OCI-LY7 (cell line): ENCODE results near the gene ZNF587B. TPM values are rescaled to one million over a fixed set of nuclear protein-coding genes. Genes with fewer than 3 reads are reported as not detected.
"Not testable (repeated sequence)": the region's sequence is repeated elsewhere in the genome, so short reads cannot be mapped to it uniquely, and the experiment has no call there.

Experiments used
- BruUV-seq: library from RNA; stranded (reverse); fragments of 400-500 nt; replicated peaks from 2 replicates; lab custom pipeline; 2021; lab: Mats Ljungman, UMichigan
- CTCF ChIA-PET: fragments of 300-600 bp; sonication (Branson Sonifier 250); formaldehyde crosslinking; loops from one replicate; lab custom pipeline; 2022; ENCODE audit warnings: antibody characterized with exemption; ENCODE audit not compliant: unreplicated experiment; lab: Charles Lee
- POLR2A ChIA-PET: fragments of 300-600 bp; sonication (Branson Sonifier 250); formaldehyde crosslinking; loops from one replicate; lab custom pipeline; 2022; ENCODE audit warnings: antibody characterized with exemption; lab: Charles Lee
- DNase-seq: peaks from one replicate; pipeline ENCODE4 v3.0.0-alpha.2; 2015; ENCODE audit warnings: low spot score
- H2AFZ ChIP-seq: fragments of 200-600 bp; sonication (generic), shearing (Covaris generic); 2 replicates; pipeline ENCODE4 v1.6.1; 2014; ENCODE audit warnings: mild to moderate bottlenecking, antibody characterized with exemption, low read length, moderate library complexity
- H3K27ac ChIP-seq: fragments of 200-600 bp; sonication (generic); 2 replicates; pipeline ENCODE4 v1.5.1; 2014; ENCODE audit warnings: mixed run types, low read depth, mild to moderate bottlenecking, moderate library complexity, low read length, inconsistent platforms; ENCODE audit not compliant: poor library complexity, severe bottlenecking
- H3K36me3 ChIP-seq: fragments of 200-600 bp; sonication (generic); 2 replicates; pipeline ENCODE4 v1.6.1; 2014; ENCODE audit warnings: mild to moderate bottlenecking, antibody characterized with exemption, low read length, moderate library complexity, mixed read lengths; ENCODE audit not compliant: insufficient read depth
- H3K4me1 ChIP-seq: fragments of 200-600 bp; sonication (generic); 2 replicates; pipeline ENCODE4 v1.5.1; 2014; ENCODE audit warnings: mild to moderate bottlenecking, low read length; ENCODE audit not compliant: insufficient read depth, poor library complexity, severe bottlenecking
- H3K4me2 ChIP-seq: fragments of 200-600 bp; sonication (generic); 2 replicates; pipeline ENCODE4 v1.6.1; 2014; ENCODE audit warnings: mild to moderate bottlenecking, low read length
- H3K4me3 ChIP-seq: fragments of 200-600 bp; sonication (generic); 2 replicates; pipeline ENCODE4 v1.5.1; 2014; ENCODE audit warnings: mild to moderate bottlenecking, low read depth, low read length; ENCODE audit not compliant: poor library complexity, severe bottlenecking
- H3K79me2 ChIP-seq: fragments of 200-600 bp; sonication (generic); 2 replicates; pipeline ENCODE4 v1.6.1; 2016; ENCODE audit warnings: low read depth, mild to moderate bottlenecking, low read length, moderate library complexity, mixed read lengths; ENCODE audit not compliant: insufficient read depth
- H3K9me2 ChIP-seq: fragments of 200-600 bp; sonication (generic); 2 replicates; pipeline ENCODE4 v1.6.1; 2016; ENCODE audit warnings: mild to moderate bottlenecking, low read length, mixed read lengths; ENCODE audit not compliant: insufficient read depth
- H3K9me3 ChIP-seq: fragments of 200-600 bp; sonication (generic); 2 replicates; pipeline ENCODE4 v1.6.1; 2014; ENCODE audit warnings: mild to moderate bottlenecking, mixed run types, low read length, mixed read lengths
- H4K20me1 ChIP-seq: fragments of 200-600 bp; sonication (generic); 2 replicates; pipeline ENCODE4 v1.6.1; 2014; ENCODE audit warnings: mild to moderate bottlenecking, antibody characterized with exemption, low read length, moderate library complexity, mixed read lengths; ENCODE audit not compliant: insufficient read depth
- EZH2phosphoT487 ChIP-seq: fragments of 200-600 bp; sonication (generic); IDR thresholded peaks from 2 replicates; pipeline ENCODE4 v1.6.1; 2018; ENCODE audit warnings: low read depth, borderline replicate concordance, mild to moderate bottlenecking, mixed run types, antibody characterized with exemption, low read length, moderate library complexity, mixed read lengths
- intact Hi-C: fragments of 100-400 bp; cut with micrococcal nuclease; formaldehyde crosslinking; loops from one replicate; pipeline ENCODE4 v1.10.0; 2022; ENCODE audit not compliant: unreplicated experiment
- total RNA-seq, 2 experiments: library from RNA; depleted of rRNA in 1 of 2; stranded (reverse); fragments of >200 nt in 1 of 2; shearing (Covaris generic) in 1 of 2; gene quantifications; 2 replicates each; pipeline ENCODE4 v1.2.3, GENCODE V29; 2014 to 2022
- TF ChIP-seq, protein P1 (sequence below): fragments of 200-600 bp; sonication (generic); conservative IDR thresholded peaks from 2 replicates; pipeline ENCODE4 v1.5.1; 2014; ENCODE audit warnings: mild to moderate bottlenecking, antibody characterized with exemption, low read length, moderate library complexity, mixed read lengths

Gene ZNF587B
- total RNA-seq, 2 experiments from 2014 or later, result 20.2 to 25.8 TPM

DNA sequence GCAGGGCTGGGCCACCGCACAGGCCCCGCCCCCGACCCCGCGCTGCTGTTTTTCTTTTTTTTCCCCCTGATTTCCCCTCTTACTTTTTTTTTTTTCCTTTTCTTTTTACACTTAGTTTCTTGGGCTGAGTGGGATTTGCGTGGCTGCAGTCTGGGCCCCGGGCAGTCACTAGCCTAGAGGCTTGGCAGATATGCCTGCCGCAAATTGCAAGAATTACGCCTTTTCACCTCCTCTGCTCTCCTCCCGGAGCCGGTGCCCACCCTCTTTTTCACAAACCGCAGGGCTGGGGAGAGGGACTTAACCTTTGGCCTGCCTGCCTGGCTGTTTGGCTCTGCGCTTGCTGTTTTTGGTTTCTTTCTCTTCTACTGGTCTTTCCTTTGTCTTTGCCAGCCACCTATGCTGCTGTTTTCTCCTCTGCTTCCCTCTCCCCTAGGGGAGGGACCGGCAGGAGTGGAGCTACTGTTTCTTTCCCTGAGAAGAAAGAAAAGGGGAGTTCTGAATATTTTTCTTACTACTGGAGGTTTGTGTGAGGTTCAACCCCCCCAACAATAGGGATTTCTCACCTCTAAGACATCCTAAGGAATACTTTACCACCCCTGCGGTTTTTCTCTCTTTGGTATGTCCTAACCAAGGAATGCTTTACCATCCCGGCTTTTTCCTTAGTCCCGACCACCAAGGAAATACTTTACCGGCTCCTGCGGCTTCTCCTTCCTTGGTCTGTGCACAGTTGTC is 26.3 kb upstream of the ZNF587B start:
- ChIA-PET CTCF (no interaction called here), POLR2A (no interaction called here)
- peaks cover 33% of the 10 kb centered on the region for H3K36me3 ChIP-seq
- no peaks in the 10 kb centered on the region for H3K79me2 ChIP-seq
- no peak for DNase-seq
- TF ChIP-seq EZH2phosphoT487, result no peak
- TF ChIP-seq, protein P1, sequence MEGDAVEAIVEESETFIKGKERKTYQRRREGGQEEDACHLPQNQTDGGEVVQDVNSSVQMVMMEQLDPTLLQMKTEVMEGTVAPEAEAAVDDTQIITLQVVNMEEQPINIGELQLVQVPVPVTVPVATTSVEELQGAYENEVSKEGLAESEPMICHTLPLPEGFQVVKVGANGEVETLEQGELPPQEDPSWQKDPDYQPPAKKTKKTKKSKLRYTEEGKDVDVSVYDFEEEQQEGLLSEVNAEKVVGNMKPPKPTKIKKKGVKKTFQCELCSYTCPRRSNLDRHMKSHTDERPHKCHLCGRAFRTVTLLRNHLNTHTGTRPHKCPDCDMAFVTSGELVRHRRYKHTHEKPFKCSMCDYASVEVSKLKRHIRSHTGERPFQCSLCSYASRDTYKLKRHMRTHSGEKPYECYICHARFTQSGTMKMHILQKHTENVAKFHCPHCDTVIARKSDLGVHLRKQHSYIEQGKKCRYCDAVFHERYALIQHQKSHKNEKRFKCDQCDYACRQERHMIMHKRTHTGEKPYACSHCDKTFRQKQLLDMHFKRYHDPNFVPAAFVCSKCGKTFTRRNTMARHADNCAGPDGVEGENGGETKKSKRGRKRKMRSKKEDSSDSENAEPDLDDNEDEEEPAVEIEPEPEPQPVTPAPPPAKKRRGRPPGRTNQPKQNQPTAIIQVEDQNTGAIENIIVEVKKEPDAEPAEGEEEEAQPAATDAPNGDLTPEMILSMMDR, result no peak
- intact Hi-C loops, result no loop called here
- no peak overlapping the region for H2AFZ ChIP-seq
- no peak overlapping the region for H3K4me2 ChIP-seq
- H4K20me1 ChIP-seq, result no peaks in the 10 kb centered on the region
- H3K27ac ChIP-seq, result no peak overlapping the region
- H3K9me3 ChIP-seq, result no peaks in the 10 kb centered on the region
- peaks cover 8% of the 10 kb centered on the region for H3K4me1 ChIP-seq
- no peaks in the 10 kb centered on the region for H3K9me2 ChIP-seq
- no TSS peak for BruUV-seq
- H3K4me3 ChIP-seq, result no peak overlapping the region

DNA sequence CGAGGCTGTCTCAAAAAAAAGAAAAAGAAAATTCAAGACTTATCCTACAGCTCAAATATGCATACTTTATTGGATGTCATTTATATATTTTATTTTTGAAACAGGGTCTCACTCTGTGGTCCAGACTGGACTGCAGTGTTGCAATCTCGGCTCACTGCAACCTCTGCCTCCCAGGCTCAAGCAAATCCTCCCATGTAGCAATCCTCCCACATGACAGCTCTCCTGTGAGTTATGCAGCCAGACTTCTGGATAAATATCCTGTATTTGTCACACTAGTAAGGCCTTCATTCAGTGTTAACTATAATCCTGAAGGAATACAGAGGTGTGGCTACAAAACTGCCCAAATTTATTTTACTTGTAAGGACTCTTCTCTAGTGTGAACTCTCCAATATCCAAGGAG is 22.6 kb upstream of the ZNF587B start:
- Histone ChIP-seq H3K9me2 (no peaks in the 10 kb centered on the region), H4K20me1 (no peaks in the 10 kb centered on the region), H3K36me3 (peaks cover 43% of the 10 kb centered on the region), H3K9me3 (no peaks in the 10 kb centered on the region), H3K27ac (no peak overlapping the region), H2AFZ (no peak overlapping the region), H3K4me1 (peaks cover 7% of the 10 kb centered on the region), H3K4me2 (no peak overlapping the region), H3K4me3 (no peak overlapping the region), H3K79me2 (peaks cover 3% of the 10 kb centered on the region; the same call in 1 of the 2 replicates)
- no TSS peak for BruUV-seq
- no peak for DNase-seq
- TF ChIP-seq, protein P1, result no peak
- no peak for TF ChIP-seq EZH2phosphoT487
- ChIA-PET CTCF (no interaction called here), POLR2A (no interaction called here)
- intact Hi-C loops, result no loop called here

DNA sequence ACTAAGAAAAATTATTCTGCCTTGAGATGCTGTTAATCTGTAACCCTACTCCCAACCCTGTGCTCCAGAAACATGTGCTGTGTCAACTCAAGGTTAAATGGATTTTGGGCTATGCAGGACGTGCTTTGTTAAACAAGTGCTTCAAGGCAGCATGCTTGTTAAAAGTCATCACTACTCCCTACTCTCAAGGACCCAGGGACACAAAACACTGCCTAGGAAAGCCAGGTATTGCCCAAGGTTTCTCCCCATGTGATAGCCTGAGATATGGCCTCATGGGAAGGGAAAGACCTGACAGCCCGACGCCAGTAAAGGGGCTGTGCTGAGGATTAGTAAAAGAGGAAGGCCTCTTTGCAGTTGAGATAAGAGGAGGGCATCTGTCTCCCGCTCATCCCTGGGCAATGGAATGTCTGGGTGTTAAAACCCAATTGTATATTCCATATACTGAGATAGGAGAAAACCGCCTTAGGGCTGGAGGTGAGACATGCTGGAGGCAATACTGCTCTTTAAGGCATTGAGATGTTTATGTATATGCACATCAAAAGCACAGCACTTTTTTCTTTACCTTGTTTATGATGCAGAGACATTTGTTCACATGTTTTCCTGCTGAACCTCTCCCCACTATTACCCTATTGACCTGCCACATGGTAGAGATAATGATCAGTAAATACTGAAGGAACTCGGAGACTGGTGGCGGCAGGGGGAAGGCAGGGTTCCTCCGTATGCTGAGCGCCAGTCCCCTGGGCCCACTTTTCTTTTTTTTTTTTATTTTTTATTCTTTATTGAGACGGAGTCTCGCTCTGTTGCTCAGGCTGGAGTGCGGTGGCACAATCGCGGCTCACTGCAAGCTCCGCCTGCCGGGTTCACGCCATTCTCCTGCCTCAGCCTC is 19.4 kb upstream of the ZNF587B start:
- CTCF ChIA-PET, H3K4me3 ChIP-seq, H4K20me1 ChIP-seq, H3K27ac ChIP-seq, intact Hi-C loops, H3K9me2 ChIP-seq, H2AFZ ChIP-seq, H3K9me3 ChIP-seq, H3K4me2 ChIP-seq, DNase-seq, BruUV-seq, POLR2A ChIA-PET: not testable (repeated sequence)
- peaks cover 21% of the 10 kb centered on the region for H3K4me1 ChIP-seq
- H3K79me2 ChIP-seq, result peaks cover 13% of the 10 kb centered on the region
- peaks cover 43% of the 10 kb centered on the region for H3K36me3 ChIP-seq
